Stimulated activated CD8-positive, alpha-beta memory T cell treated with anti-CD3 and anti-CD28 coated beads, Interleukin-12 subunit alpha, Interleukin-12 subunit beta, amount 100 ng/mL, for 1 hour (primary cell): ENCODE data around the gene C12orf75.
"Not testable (repeated sequence)": the region's sequence is repeated elsewhere in the genome, so short reads cannot be mapped to it uniquely, and the experiment has no call there.

Source experiments
- DNase-seq: peaks from one replicate; pipeline ENCODE4 v3.0.0-alpha.2; 2020; ENCODE audit warnings: low read depth

The C12orf75 gene

GRCh38 chr12:105310476-105311085 is 19.9 kb upstream of the C12orf75 start:
- not testable (repeated sequence) for DNase-seq

DNA sequence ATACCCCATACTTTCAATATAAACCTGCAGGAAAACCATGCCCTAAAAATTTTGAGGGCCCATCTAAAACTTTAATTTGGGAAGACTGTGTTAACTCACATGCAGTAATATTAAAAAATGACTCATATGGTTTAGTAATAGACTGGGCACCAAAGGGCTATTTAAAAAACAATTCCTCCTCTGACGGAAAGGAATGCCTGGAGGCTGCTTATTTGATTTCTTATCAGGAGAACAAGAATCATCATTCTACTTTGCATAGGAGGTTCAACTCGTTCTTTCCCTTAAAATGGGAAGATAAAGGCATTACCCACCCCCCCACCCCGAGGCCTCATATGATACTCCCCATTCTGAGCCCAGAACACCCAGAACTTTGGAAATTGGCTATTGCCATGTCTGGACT is 18.6 kb upstream of the C12orf75 start:
- DNase-seq: not testable (repeated sequence)

- not testable (repeated sequence) for DNase-seq
Measured at GRCh38 chr12:105313755-105314154, 16.7 kb upstream of the C12orf75 start.

DNA sequence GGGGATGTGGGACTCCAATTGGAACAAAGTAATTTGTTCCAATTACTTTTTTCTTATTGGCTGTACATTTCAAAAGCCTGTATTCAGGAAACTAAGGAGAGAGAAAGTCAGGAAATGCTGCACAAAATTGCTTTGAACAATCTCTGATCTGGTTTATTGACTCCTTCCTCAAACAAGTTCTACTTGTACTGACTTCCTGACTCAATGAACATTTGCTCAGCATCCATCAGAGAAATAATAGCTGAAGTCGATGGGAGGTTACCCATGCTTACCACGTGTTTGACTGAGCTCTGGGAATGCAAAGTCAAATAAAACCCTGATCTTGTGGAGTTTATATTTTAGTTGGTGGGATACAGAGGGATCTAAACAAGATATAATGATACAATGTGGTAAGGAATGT is 15.4 kb upstream of the C12orf75 start:
- no peak for DNase-seq

- no peak for DNase-seq
Measured at GRCh38 chr12:105315726-105316125, 14.8 kb upstream of the C12orf75 start.

- DNase-seq: no peak
Measured at GRCh38 chr12:105316931-105317852, 13.3 kb upstream of the C12orf75 start.

DNA sequence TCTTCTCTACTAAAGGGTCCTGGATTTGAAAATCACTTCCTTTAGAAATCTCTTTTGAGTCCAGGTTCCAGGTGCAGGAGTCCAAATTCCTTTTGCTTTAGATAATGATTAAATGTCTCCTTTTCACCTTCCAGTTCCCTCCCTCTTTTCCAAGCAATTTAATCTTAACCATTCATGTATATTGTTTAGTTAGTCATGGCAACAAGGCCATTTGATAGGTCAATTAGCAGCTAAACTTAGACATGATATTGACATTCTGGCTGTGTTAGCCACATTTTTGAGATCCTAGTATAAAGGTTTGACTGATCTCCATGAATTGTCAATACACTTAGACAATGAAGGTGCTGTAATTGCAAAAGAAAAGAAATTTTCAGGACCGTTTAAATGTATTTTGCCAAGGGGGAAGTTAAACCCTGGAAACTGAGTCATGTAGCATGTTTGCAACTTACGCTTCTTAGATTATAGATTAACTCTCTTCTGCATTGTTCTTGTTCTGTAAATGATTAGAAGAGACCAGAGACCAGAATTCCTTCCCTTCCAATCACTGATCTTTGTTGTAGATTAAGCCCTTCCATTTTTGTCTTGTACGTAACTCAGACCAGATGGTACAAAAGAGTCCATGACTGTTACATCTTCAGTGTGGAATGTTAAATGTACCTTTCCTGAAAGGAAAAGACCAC is 12.4 kb upstream of the C12orf75 start:
- no peak for DNase-seq

DNA sequence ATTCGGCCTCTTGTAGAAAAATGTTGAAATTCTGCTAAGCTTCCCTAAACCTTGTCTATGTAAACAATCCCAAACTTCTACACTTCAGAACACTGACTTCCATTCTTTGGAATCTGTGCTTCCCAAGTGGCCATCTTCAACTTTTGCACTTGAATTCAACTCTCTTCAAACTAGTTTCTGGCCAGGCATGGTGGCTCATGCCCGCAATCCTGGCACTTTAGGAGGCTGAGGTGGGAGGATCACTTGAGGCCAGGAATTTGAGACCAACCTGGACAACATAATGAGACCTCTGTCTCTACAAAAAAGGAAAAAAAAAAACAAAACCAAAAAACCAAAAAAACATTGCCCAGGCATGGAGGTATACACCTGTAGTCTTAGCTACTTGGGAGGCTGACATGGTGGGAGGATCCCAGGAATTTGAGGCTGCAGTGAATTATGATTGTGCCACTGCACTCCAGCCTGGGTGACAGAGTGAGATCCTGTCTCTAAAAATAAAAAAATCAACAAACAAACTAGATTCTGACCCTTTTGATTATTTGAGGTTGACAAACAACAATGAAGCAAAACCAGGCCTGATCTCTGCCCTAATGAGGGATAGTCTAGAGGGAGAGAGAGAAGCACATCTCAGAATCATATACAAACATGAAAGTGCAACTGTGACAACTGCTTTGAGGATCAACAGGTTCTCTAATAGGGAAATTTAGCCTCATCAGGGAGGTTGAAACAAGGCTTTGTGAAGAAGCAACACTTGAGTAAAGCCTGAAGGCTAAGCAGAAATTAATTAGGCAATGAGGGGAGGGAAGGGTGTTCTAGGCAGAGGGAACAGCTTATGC is 11.6 kb upstream of the C12orf75 start:
- no peak for DNase-seq

DNA sequence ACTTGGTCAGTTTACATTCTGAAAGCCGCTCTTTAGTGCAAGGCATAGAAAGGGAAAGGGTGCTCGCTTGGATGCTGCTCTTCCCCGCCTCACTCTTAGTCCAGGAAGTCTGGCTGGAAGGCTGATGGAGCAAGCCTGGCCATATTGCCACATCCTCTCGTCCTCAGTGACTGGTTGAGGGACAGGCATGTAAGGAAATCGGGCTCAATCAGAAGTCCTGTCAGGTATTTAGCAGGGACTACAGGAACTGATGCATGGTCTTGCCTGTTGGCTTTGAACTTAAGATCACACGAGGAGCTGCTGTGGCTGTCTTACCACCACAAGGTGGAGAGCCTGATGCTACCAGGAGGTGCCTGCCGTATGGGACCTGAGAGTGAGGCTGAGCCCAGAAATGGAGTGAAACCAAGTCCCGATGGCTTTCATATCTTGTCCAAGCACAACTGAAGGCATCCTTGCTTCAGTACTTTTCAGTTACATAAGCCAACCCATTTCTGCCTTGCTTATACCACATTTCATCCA is 10.7 kb upstream of the C12orf75 start:
- no peak for DNase-seq

GRCh38 chr12:105321125-105321524 is 9.4 kb upstream of the C12orf75 start:
- DNase-seq: no peak

DNA sequence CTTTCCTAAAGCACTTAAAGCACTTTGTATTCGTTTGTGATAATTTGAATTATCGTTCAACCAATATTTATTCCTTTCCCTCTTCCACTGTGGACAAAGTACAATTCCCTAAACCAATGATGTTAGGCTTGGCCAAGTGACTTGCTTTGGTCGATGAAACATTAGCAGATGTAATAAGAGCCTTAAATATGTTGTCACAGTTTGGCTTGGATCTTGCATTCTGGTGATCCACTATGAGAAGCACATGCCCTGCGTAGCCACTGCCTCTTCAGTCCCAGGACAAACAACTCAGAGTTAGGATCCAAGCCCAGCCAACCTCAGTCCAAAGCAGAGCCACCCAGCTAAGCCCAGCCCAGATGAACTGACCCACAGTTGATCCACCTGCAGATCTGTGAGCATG is 8.4 kb upstream of the C12orf75 start:
- DNase-seq: no peak

DNA sequence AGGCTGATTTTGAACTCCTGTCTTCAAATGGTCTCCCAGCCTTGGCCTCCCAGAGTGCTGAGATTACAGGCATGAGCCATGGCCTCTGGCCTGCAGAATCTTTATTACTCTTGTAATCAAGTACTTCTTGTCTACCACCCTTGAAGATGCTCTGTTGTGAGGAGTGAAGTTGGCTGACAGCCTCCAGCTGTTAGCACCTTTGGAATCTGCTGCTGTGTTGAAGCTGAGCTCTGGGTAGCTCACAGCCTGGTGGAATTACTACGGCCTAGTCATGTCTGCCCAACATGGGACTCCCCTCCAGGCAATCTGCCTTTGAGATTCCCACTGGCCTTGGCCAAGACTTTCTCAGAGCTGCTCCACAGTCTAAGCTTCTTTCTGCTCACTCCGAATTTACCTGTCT is 5.8 kb upstream of the C12orf75 start:
- DNase-seq: no peak

GRCh38 chr12:105325117-105325516 is 5.4 kb upstream of the C12orf75 start:
- no peak for DNase-seq

DNA sequence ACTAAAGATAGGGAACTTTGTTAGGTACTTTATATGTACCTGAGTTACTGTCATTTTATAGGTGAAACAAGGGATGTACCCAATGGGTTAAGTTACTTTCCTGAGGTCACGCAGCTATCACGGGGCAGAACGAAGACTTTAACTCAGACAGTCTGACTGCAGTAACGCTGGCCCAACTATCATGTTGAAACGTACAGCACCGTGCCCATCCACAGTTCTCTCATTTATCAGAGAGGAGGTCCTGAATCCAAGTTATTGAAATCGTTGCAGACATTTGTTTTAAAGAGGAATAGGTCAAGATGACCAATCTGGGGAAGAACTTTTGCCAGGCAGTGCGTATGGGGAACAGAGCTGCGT is 587 bp upstream of the C12orf75 start:
- no peak for DNase-seq

DNA sequence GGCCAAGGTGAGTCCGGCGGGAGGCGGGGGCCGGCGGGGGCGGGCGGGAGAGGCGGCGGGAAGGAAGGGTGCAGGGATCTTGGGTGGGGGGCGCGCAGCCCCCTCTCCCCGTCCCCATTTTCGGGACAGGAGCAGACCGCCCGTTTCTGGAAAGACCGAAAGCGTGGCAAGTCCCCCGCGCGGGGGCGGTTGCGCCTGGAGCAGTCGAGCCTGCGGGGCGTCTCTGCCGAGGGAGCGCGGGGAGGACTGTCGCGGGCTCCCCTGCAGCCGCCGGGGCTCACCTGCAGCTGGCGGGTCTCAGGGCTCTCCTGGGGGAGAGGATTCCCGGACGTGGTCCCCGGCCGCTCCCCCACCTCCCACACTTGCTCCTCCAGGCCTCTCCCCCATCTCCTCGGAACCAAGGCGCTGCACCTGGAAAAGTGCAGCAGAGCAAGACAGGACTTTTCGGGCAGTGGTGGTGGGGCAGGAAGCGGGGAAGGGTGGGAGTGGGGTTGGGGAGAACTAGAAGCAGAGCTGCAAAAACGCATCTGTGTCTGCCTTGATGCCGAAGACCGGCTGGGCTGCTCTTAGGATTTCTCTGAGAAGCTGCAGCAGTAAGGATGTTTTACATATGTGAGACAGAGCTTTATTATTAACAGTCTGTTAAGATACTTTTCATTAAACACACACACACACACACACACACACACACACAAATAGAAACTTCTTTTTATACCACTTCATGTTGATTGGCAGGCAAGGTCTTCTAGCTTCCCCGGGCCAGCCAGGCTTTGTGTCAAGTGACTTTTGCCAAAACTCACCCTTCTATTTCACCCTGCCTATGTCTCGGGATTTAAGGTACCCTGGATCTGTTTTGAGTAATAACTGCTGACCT is 677 bp downstream of the C12orf75 start:
- DNase-seq: peak; percentile 13

- no peak for DNase-seq
Measured at GRCh38 chr12:105331805-105332251, 1.3 kb downstream of the C12orf75 start.

DNA sequence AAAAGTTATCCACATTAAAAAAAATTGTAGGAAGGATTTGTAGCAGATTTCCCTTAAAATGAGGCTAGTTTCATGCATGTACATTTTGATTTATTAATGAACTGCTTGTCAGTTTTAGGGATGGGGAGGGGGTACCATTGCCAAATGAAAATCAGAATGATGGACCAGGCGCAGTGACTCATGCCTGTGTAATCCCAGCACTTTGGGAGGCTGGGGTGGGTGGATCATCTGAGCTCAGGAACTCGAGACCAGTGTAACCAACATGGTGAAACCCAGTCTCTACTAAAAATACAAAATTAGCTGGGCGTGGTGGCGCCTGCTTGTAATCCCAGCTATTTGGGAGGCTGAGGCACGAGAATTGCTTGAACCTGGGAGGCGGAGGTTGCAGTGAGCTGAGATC is 1.8 kb downstream of the C12orf75 start:
- DNase-seq: not testable (repeated sequence)

- no peak for DNase-seq
Measured at GRCh38 chr12:105332925-105333324, 2.4 kb downstream of the C12orf75 start.

DNA sequence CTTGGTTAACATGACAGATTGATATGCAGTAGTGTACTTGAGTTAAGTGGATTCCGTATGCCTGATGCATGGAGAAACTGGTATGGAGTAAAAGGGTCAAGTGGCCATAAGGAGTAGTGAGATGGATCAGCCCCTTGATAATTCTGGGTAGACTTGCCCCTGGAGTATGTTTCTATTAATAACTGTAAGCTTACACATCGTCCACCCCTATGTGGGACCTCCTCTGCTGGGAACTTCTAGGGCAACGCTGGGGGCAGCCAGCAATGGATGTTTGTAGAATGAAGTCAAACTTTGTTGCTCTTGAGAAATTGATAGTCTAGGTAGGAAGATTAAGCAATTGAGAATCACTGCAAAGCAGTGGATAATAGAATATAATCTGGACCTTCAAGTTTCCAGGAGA is 3.5 kb downstream of the C12orf75 start:
- no peak for DNase-seq

DNA sequence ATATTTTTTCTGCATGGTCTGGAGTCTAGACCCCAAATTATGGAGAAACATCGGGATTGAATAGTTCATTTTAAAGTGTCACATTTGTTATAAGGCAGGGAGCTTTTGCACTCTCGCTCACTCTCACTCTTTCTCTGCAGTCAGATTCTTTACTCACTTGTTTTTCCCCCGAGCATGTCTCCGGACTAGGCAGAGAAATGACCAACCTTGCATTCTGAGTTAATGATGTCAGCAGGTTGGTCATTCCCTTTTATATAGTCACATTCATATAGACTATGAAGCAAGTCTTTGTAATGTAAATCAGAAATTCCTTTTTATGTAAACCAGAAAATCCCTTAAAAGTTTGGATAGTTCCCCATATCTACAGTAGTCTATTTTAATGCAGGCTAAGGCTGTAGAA is 4.1 kb downstream of the C12orf75 start:
- no peak for DNase-seq

- DNase-seq: no peak
Measured at GRCh38 chr12:105335856-105336255, 5.4 kb downstream of the C12orf75 start.
